Stomach (tissue), 9 donors: Measurements from ENCODE around the gene TSPAN33. TPM values are rescaled to one million over a fixed set of nuclear protein-coding genes. Genes with fewer than 3 reads are reported as not detected.
A peak's percentile ranks its signal among the peaks of the same experiment; 100 is the strongest.

Source experiments
- DNase-seq, 2 donors: peaks; one replicate each; pipeline versions ENCODE4 v3.0.0 to v3.0.0-alpha.2; 2013 to 2019
- H3K27ac ChIP-seq, 5 donors: fragments of 200-600 bp in 4 of 5; sonication (generic) in 4 of 5; one replicate each; pipeline ENCODE4 v1.5.1; 2013 to 2019; ENCODE audit warnings: mild to moderate bottlenecking in 1 of 5, moderate library complexity in 1 of 5
- H3K27me3 ChIP-seq, 3 donors: fragments of 200-600 bp; sonication (generic); one replicate each; pipeline ENCODE4 v1.5.1; 2017 to 2019; ENCODE audit warnings: mixed run types in 1 of 3
- H3K36me3 ChIP-seq, 4 donors: fragments of 200-600 bp; sonication (generic); 1 replicate in 3 of 4; 2 replicates in 1 of 4; pipeline ENCODE4 v1.5.1; 2016 to 2019
- H3K4me1 ChIP-seq, 4 donors: fragments of 200-600 bp; sonication (generic); one replicate each; pipeline ENCODE4 v1.5.1; 2016 to 2019
- H3K4me3 ChIP-seq, 4 donors: fragments of 200-600 bp; sonication (generic) in 3 of 4; one replicate each; pipeline ENCODE4 v1.5.1; 2016 to 2019; ENCODE audit warnings: mild to moderate bottlenecking in 1 of 4
- H3K9me3 ChIP-seq, 4 donors: fragments of 200-600 bp; sonication (generic); one replicate each; pipeline ENCODE4 v1.5.1; 2016 to 2019
- EP300 ChIP-seq: sonication (generic); formaldehyde crosslinking; IDR thresholded peaks from one replicate; pipeline ENCODE4 v1.6.1; 2017; ENCODE audit warnings: antibody characterized with exemption
- POLR2A ChIP-seq, 4 donors: fragments of 450-650 bp; IDR thresholded peaks; one replicate each; pipeline ENCODE4 v1.6.1; 2016; ENCODE audit warnings: antibody characterized with exemption in 4 of 4, control low read depth in 2 of 4, mild to moderate bottlenecking in 1 of 4, moderate library complexity in 1 of 4
- POLR2AphosphoS5 ChIP-seq, 3 donors: sonication (generic); formaldehyde crosslinking; IDR thresholded peaks; one replicate each; pipeline ENCODE4 v1.6.1; 2016; ENCODE audit warnings: antibody characterized with exemption in 3 of 3
- WGBS, 5 donors: extraction: QIAGEN DNeasy Blood & Tissue Kit in 3 of 5; methylation state at CpG; one replicate each; pipeline versions ENCODE4 v1.1.5 to v1.1.7; 2013 to 2018; 5-methylcytosine and 5-hydroxymethylcytosine counted together
- intact Hi-C: fragments of 100-400 bp; cut with DNase I; formaldehyde crosslinking; loops from one replicate; pipeline ENCODE4 v1.15.1; 2023; ENCODE audit warnings: low total_unique reads
- polyA plus RNA-seq, 3 donors: library from polyadenylated mRNA; stranded (reverse); fragments of 200-250 nt; gene quantifications; one replicate each; pipeline ENCODE4 v1.2.3, GENCODE V29; 2013
- total RNA-seq, 5 donors: library from RNA; depleted of rRNA; stranded (reverse); fragments of >200 nt; gene quantifications; one replicate each; pipeline versions ENCODE4 v1.1.0 to v1.2.3, GENCODE V29; 2014 to 2016
- TF ChIP-seq, protein P1 (sequence below), 7 experiments: fragments of 450-650 bp in 4 of 7; fragments of 200-600 bp in 3 of 7; sonication (generic) in 3 of 7; IDR thresholded peaks; one replicate each; pipeline ENCODE4 v1.5.1; 2016 to 2019; ENCODE audit warnings: antibody characterized with exemption in 7 of 7, control low read depth in 2 of 7, mild to moderate bottlenecking in 1 of 7
- donor health status: healthy with polysubstance abuse.
- donor health status: Bipolar disorder and iron deficiency.
- donor health status: healthy.

TSPAN33 gene
- total and polyA plus RNA-seq, 8 donors: 1.8 to 20.9 (median 8.5) TPM

GRCh38 chr7:129188372-129188891 is 43.9 kb downstream of the TSPAN33 start, which contains the start of gene SMO:
SMO (plus strand) TSS chr7:129188633; CDS start chr7:129189152, 519 bp downstream.
- intact Hi-C loops: no loop called here
- TF ChIP-seq EP300: no peak
- peak in 1 of 3 donors; percentile 10 for TF ChIP-seq POLR2AphosphoS5 (IDR thresholded peaks at IDR 0.05)

GRCh38 chr7:129188892-129189660 is 44.6 kb downstream of the TSPAN33 start:
- H3K9me3 ChIP-seq: no peaks in the 10 kb centered on the region
- WGBS, 5 donors: 1 to 3% (median 1%) methylated on average over 30 to 83 of the region's 83 CpGs
- TF ChIP-seq, protein P1, sequence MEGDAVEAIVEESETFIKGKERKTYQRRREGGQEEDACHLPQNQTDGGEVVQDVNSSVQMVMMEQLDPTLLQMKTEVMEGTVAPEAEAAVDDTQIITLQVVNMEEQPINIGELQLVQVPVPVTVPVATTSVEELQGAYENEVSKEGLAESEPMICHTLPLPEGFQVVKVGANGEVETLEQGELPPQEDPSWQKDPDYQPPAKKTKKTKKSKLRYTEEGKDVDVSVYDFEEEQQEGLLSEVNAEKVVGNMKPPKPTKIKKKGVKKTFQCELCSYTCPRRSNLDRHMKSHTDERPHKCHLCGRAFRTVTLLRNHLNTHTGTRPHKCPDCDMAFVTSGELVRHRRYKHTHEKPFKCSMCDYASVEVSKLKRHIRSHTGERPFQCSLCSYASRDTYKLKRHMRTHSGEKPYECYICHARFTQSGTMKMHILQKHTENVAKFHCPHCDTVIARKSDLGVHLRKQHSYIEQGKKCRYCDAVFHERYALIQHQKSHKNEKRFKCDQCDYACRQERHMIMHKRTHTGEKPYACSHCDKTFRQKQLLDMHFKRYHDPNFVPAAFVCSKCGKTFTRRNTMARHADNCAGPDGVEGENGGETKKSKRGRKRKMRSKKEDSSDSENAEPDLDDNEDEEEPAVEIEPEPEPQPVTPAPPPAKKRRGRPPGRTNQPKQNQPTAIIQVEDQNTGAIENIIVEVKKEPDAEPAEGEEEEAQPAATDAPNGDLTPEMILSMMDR (IDR thresholded peaks at IDR 0.05): no peak
- TF ChIP-seq POLR2AphosphoS5 (IDR thresholded peaks at IDR 0.05) (no peak), EP300 (no peak)
- no peaks in the 10 kb centered on the region for H3K36me3 ChIP-seq
- peak overlapping the region in 3 of 5 donors; percentile 38 to 73 (median 65) for H3K27ac ChIP-seq
- peaks cover 0 to 30% (median 15%) of the 10 kb centered on the region in 3 donors for H3K27me3 ChIP-seq
- intact Hi-C loops: no loop called here
- peaks cover 9 to 33% (median 26%) of the 10 kb centered on the region in 4 donors for H3K4me1 ChIP-seq
- DNase-seq: peak in 1 of 2 donors; percentile 69
- H3K4me3 ChIP-seq: peak overlapping the region; percentile 77 to 90 (median 86)

More at GRCh38 chr7:129188372-129188891, 43.9 kb downstream of the TSPAN33 start, which contains the start of gene SMO:
- Histone ChIP-seq H3K4me3 (peak within 1 kb of the TSS; percentile 77 to 90 (median 86)), H3K9me3 (no peaks in the 10 kb centered on the region), H3K4me1 (peaks cover 9 to 33% (median 26%) of the 10 kb centered on the region in 4 donors), H3K27ac (peak within 1 kb of the TSS in 3 of 5 donors; percentile 38 to 73 (median 65)), H3K36me3 (no peaks in the 10 kb centered on the region), H3K27me3 (peaks cover 0 to 30% (median 15%) of the 10 kb centered on the region in 3 donors)
- peak; percentile 37 to 94 for DNase-seq
- WGBS, 5 donors: 1 to 2% (median 1%) methylated on average over 33 to 48 of the region's 48 CpGs

- Histone ChIP-seq H3K36me3 (no peaks in the 10 kb centered on the region), H3K9me3 (no peaks in the 10 kb centered on the region), H3K4me3 (peak overlapping the region; percentile 77 to 90 (median 86)), H3K4me1 (peaks cover 9 to 33% (median 26%) of the 10 kb centered on the region in 4 donors), H3K27me3 (peaks cover 0 to 30% (median 15%) of the 10 kb centered on the region in 3 donors), H3K27ac (peak overlapping the region in 1 of 5 donors; percentile 73)
- no peak for TF ChIP-seq POLR2A (IDR thresholded peaks at IDR 0.05)
- TF ChIP-seq EP300: no peak
- TF ChIP-seq, protein P1 (IDR thresholded peaks at IDR 0.05): no peak
- TF ChIP-seq POLR2AphosphoS5 (IDR thresholded peaks at IDR 0.05): no peak
- intact Hi-C loops: no loop called here
- no peak for DNase-seq
- 43 to 56% (median 55%) methylated on average over 13 of the region's 13 CpGs for WGBS, 5 donors
Observed at GRCh38 chr7:129189661-129190310, 45.3 kb downstream of the TSPAN33 start.

- peaks cover 0 to 30% (median 15%) of the 10 kb centered on the region in 3 donors for H3K27me3 ChIP-seq
- no peak overlapping the region for H3K27ac ChIP-seq
- H3K4me1 ChIP-seq: peaks cover 9 to 33% (median 26%) of the 10 kb centered on the region in 4 donors
- no peak for DNase-seq
- no peaks in the 10 kb centered on the region for H3K9me3 ChIP-seq
- WGBS, 5 donors: 76 to 82% (median 80%) methylated on average over 3 of the region's 3 CpGs
- H3K36me3 ChIP-seq: no peaks in the 10 kb centered on the region
- no peak overlapping the region for H3K4me3 ChIP-seq
- intact Hi-C loops: no loop called here
- no peak for TF ChIP-seq EP300
- no peak for TF ChIP-seq POLR2AphosphoS5 (IDR thresholded peaks at IDR 0.05)
- TF ChIP-seq, protein P1 (IDR thresholded peaks at IDR 0.05): no peak
- no peak for TF ChIP-seq POLR2A (IDR thresholded peaks at IDR 0.05)
Observed at GRCh38 chr7:129191272-129191671, 46.8 kb downstream of the TSPAN33 start.
